GM12801 (cell line): ENCODE results near the gene LRP1B.

Experiments used
- TF ChIP-seq, protein P1 (sequence below): IDR thresholded peaks from one replicate; pipeline ENCODE4 v1.5.1; 2011; ENCODE audit warnings: control low read depth; ENCODE audit not compliant: insufficient read length; ENCODE audit errors: extremely low read depth

LRP1B gene

DNA sequence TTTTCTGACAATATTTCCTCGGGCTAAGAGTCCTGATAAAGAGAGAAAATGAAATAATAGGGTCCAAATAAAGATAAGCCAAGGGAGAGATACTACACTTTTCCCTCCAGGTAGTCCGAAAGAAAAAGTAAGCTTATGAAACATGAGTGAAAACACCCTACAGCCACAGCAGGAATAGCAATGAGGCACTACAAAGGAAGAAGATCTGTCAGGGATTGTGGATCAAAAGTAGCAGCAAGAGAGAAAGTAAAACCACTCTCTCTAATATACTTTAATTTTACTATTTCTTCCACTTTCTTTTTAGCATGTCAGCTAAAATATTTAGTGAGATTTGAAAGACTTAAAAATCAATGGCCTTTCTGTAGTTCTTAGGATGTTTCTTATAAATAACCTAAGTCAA lies 1601.8 kb downstream of the LRP1B start:
- TF ChIP-seq, protein P1, sequence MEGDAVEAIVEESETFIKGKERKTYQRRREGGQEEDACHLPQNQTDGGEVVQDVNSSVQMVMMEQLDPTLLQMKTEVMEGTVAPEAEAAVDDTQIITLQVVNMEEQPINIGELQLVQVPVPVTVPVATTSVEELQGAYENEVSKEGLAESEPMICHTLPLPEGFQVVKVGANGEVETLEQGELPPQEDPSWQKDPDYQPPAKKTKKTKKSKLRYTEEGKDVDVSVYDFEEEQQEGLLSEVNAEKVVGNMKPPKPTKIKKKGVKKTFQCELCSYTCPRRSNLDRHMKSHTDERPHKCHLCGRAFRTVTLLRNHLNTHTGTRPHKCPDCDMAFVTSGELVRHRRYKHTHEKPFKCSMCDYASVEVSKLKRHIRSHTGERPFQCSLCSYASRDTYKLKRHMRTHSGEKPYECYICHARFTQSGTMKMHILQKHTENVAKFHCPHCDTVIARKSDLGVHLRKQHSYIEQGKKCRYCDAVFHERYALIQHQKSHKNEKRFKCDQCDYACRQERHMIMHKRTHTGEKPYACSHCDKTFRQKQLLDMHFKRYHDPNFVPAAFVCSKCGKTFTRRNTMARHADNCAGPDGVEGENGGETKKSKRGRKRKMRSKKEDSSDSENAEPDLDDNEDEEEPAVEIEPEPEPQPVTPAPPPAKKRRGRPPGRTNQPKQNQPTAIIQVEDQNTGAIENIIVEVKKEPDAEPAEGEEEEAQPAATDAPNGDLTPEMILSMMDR, result no peak

DNA sequence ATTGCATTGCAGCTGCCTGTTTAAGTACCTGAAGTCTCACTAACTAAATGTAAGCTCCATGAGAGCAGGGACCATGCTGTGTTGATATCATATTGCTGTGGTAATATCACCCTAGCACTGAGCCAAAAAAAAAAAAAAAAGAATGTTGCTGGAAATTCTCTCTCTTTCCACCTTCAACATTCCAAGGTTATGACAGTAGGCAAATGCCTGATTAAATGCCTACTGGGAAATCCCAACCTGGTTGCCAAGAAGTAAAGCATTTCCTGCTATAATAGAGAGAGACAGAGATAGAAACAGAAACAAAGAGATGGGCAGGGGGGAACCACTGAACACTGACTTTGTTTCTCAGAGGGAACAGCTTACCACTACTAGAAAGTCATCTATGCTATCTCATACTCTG lies 1604.2 kb downstream of the LRP1B start:
- TF ChIP-seq, protein P1, result no peak

DNA sequence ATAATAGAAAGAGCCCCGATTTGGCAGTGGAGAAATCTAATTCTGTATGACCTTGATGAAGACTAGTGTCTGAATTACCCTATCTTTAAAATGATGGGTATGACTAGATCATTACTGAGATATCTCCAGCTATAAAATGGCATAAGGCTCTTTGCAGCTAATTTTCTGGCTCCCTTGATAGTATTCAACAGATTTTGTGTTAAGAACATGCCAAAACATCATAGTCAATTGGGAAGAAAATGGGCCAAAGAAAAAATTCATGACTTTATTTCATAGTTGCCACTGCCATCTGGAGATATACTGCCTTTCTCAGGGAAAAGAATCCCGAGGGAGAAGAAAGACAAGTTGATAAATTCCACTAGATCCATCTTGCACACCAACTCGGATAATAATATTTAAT lies 1618.7 kb downstream of the LRP1B start:
- TF ChIP-seq, protein P1, result no peak

DNA sequence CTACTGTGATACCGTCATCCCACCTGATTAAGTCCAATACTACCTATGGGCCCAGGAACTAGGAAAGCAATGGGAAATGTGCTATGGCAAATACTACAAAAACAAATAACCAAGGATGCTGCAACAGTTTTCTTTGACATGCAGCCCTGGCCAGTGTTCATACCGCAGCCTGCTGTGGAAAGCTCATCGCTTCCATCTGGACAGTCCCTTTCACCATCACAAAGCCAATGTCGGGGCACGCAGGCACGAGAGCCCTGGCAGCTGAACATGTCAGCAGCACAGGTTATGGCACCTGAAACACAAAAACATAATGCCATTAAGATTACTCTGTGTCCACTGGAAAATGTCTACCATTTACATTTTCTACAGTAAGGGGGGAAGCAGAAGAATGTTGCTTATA lies 1621.1 kb downstream of the LRP1B start:
- TF ChIP-seq, protein P1, result no peak

DNA sequence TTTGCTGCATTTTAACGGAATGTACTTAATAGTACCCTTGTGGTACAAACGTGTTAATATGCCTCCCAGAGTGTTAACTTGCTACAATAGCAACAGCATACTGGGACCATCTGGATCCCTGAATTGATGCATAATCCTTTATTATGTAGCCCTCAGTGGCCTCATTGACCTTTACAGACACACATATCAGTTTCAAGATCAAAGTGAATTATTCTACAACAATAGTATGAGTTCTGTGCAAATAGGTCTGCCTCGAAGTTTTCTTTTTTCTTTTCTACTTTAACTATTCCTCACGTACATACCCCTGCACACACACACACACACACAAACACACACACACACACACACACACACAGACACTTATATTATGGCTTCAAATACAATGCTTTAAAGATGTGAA lies 1622.1 kb downstream of the LRP1B start:
- TF ChIP-seq, protein P1, result no peak

DNA sequence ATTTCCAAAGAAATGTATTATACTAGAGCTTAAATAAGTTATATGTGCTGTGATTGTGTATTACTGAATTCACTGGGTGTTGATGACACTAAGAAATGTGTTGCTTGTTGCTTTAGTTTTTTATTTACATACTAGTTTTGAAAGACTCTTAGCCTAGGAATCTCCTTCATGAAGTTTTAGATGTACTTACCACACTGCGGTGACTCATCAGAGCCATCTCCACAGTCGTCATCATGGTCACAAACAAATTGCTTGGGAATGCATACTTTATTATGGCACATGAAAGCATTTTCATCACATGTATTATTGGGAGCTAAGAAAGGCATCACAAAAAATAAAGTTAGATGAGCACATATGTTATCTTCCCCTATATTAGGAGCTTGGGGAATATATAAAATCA lies 1624.2 kb downstream of the LRP1B start:
- TF ChIP-seq, protein P1, result no peak

DNA sequence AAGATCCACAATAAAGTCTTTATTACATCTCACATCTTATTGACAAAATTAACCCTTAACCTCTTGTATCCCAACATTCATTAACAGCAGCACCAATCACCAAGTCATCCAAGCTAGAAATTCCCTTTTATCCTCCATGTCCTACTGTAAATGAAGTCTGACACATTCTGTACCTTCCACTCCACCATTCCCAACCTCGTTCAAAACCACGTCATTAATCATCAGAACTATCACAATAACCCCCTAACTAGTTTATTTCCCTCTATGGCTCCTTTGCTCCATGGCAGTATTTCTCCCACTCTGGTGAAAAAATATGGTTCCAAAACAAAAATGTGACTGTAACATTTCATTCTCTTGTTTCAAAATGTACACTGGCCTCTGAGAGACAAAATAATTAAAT lies 1626.2 kb downstream of the LRP1B start:
- TF ChIP-seq, protein P1, result no peak
